ENCODE data around the gene JDP2.

JDP2 gene

DNA sequence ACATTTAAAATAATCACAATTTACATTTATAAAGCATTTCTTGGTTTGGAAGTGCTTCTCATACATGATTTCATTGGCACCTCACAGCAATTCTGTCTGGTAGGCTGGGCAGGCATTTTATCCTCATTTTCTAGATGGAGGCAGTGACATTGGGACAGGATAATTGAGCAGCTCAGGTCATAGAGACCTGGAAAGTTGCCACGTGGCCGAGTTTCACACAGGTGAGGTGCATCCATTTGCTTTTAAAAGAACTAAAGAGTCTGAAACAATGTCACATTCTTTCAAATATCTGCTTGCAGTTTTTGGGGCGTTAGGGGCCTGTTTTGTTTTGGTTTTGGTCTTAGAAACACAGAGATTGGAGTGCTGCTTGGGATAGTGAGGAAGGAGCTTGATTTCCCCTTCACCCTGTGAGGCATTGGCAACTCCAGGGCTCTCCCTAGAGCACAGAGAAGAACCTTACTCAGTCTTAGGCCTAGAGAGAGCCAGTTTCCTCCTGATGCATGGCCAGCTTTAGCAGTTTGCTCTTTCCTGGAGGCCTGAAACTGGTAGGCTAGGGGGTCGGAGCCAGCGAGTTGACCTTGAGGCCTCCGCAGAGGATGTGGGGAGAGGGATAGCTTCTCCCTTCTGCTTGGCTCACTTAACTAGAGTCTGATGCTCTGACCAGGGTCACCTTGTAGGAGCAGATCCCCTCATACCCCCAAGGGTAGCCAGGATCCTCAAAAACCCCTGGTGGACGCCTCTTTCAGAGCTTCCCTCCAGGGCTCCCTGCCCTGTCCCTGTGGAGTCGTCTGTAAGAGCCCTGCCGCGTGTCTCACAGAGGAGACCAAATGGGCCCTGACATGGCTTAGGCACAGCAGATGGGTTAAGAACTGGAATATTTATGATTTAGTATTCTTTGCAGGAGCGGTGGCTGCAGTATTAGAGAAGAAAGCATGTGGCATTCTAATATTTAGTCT is 34.9 kb upstream of the JDP2 start:
- ChIA-PET POLR2A (no interaction called here), CTCF (interaction anchor here (1.0 kb wide), 1 partner anchor 96 kb away, joined by 3 read pairs; no protein-coding TSS in a partner anchor)
- Histone ChIP-seq H3K9me3 (ENCODE audit: control insufficient read depth, insufficient read depth, low read depth, low read length) (no peaks in the 10 kb centered on the region), H3K4me3 (ENCODE audit: low read depth, low read length) (no peak overlapping the region), H3K4me1 (ENCODE audit: control insufficient read depth, insufficient read depth, low read length) (no peaks in the 10 kb centered on the region), H3K27ac (ENCODE audit: extremely low read depth, low read depth, low read length) (no peak overlapping the region), H3K36me3 (ENCODE audit: control insufficient read depth in 2 of 2, insufficient read depth in 1 of 2, low read length in 2 of 2) (no peaks in the 10 kb centered on the region)
- no peak for TF ChIP-seq ZNF112 (tag by site-specific recombination; IDR thresholded peaks at IDR 0.05)
- no peak for TF ChIP-seq ZBTB21 (tag by site-specific recombination; IDR thresholded peaks at IDR 0.05)
- TF ChIP-seq, protein P1, sequence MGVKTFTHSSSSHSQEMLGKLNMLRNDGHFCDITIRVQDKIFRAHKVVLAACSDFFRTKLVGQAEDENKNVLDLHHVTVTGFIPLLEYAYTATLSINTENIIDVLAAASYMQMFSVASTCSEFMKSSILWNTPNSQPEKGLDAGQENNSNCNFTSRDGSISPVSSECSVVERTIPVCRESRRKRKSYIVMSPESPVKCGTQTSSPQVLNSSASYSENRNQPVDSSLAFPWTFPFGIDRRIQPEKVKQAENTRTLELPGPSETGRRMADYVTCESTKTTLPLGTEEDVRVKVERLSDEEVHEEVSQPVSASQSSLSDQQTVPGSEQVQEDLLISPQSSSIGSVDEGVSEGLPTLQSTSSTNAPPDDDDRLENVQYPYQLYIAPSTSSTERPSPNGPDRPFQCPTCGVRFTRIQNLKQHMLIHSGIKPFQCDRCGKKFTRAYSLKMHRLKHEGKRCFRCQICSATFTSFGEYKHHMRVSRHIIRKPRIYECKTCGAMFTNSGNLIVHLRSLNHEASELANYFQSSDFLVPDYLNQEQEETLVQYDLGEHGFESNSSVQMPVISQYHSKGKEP (tag by site-specific recombination; IDR thresholded peaks at IDR 0.05) = no peak
- TF ChIP-seq ZNF571 (tag by site-specific recombination; IDR thresholded peaks at IDR 0.05) = no peak
- TF ChIP-seq, protein P2, sequence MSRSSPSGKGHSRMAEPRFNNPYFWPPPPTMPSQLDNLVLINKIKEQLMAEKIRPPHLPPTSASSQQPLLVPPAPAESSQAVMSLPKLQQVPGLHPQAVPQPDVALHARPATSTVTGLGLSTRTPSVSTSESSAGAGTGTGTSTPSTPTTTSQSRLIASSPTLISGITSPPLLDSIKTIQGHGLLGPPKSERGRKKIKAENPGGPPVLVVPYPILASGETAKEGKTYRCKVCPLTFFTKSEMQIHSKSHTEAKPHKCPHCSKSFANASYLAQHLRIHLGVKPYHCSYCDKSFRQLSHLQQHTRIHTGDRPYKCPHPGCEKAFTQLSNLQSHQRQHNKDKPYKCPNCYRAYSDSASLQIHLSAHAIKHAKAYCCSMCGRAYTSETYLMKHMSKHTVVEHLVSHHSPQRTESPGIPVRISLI (tag by site-specific recombination; IDR thresholded peaks at IDR 0.05) = no peak
- TF ChIP-seq HOXA7 (CRISPR knock-in tag; IDR thresholded peaks at IDR 0.05; ENCODE audit: borderline replicate concordance) = no peak
- no peak for TF ChIP-seq PRDM1 (tag by site-specific recombination; IDR thresholded peaks at IDR 0.05)
- TF ChIP-seq, protein P3, sequence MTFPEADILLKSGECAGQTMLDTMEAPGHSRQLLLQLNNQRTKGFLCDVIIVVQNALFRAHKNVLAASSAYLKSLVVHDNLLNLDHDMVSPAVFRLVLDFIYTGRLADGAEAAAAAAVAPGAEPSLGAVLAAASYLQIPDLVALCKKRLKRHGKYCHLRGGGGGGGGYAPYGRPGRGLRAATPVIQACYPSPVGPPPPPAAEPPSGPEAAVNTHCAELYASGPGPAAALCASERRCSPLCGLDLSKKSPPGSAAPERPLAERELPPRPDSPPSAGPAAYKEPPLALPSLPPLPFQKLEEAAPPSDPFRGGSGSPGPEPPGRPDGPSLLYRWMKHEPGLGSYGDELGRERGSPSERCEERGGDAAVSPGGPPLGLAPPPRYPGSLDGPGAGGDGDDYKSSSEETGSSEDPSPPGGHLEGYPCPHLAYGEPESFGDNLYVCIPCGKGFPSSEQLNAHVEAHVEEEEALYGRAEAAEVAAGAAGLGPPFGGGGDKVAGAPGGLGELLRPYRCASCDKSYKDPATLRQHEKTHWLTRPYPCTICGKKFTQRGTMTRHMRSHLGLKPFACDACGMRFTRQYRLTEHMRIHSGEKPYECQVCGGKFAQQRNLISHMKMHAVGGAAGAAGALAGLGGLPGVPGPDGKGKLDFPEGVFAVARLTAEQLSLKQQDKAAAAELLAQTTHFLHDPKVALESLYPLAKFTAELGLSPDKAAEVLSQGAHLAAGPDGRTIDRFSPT (tag by site-specific recombination; IDR thresholded peaks at IDR 0.05) = no peak
- no peak for TF ChIP-seq GLI2 (tag by site-specific recombination; IDR thresholded peaks at IDR 0.05; ENCODE audit: borderline replicate concordance, low read depth)
- TF ChIP-seq ZNF777 (tag by site-specific recombination; IDR thresholded peaks at IDR 0.05; ENCODE audit: borderline replicate concordance) = no peak

DNA sequence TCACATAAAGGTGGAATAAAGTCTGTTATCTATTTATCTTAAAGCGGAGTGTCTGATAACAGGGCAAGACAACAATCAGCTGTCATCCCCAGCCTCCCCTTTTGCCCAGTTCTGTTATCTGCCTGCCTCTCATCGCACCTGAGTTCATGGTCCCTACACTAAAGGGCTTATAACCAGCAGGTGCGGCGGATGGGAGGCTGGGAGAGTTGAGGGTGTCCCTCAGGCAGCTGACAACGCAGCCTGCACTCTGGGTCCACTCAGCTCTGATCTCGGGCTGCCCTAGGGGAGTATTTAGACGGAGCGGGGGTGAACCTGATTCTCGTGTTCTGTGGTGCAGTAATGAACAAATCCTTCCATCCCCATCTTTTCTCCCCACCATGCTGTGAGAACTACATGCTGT is 34.0 kb upstream of the JDP2 start:
- no peak overlapping the region for H3K4me3 ChIP-seq (ENCODE audit: low read depth, low read length)
- no peak overlapping the region for H3K27ac ChIP-seq (ENCODE audit: extremely low read depth, low read depth, low read length)
- H3K4me1 ChIP-seq (ENCODE audit: control insufficient read depth, insufficient read depth, low read length) = no peaks in the 10 kb centered on the region
- H3K9me3 ChIP-seq (ENCODE audit: control insufficient read depth, insufficient read depth, low read depth, low read length) = no peaks in the 10 kb centered on the region
- POLR2A ChIA-PET = no interaction called here
- CTCF ChIA-PET = interaction anchor here (1.0 kb wide), 1 partner anchor 95 kb away, joined by 3 read pairs; no protein-coding TSS in a partner anchor
- no peaks in the 10 kb centered on the region for H3K36me3 ChIP-seq (ENCODE audit: control insufficient read depth in 2 of 2, insufficient read depth in 1 of 2, low read length in 2 of 2)
- TF ChIP-seq ZNF366 (tag by site-specific recombination; conservative IDR thresholded peaks at IDR 0.05) (no peak), ZFP3 (tag by site-specific recombination; IDR thresholded peaks at IDR 0.05; ENCODE audit: low read depth) (no peak), ZNF629 (tag by site-specific recombination; IDR thresholded peaks at IDR 0.05) (no peak), MEIS1 (CRISPR knock-in tag; IDR thresholded peaks at IDR 0.05; ENCODE audit: borderline replicate concordance) (no peak), ZNF248 (tag by site-specific recombination; IDR thresholded peaks at IDR 0.05) (no peak), BCL11A (tag by site-specific recombination; IDR thresholded peaks at IDR 0.05; ENCODE audit: low read depth) (no peak)
- TF ChIP-seq, protein P4, sequence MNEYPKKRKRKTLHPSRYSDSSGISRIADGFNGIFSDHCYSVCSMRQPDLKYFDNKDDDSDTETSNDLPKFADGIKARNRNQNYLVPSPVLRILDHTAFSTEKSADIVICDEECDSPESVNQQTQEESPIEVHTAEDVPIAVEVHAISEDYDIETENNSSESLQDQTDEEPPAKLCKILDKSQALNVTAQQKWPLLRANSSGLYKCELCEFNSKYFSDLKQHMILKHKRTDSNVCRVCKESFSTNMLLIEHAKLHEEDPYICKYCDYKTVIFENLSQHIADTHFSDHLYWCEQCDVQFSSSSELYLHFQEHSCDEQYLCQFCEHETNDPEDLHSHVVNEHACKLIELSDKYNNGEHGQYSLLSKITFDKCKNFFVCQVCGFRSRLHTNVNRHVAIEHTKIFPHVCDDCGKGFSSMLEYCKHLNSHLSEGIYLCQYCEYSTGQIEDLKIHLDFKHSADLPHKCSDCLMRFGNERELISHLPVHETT (tag by site-specific recombination; IDR thresholded peaks at IDR 0.05) = no peak
- TF ChIP-seq, protein P5, sequence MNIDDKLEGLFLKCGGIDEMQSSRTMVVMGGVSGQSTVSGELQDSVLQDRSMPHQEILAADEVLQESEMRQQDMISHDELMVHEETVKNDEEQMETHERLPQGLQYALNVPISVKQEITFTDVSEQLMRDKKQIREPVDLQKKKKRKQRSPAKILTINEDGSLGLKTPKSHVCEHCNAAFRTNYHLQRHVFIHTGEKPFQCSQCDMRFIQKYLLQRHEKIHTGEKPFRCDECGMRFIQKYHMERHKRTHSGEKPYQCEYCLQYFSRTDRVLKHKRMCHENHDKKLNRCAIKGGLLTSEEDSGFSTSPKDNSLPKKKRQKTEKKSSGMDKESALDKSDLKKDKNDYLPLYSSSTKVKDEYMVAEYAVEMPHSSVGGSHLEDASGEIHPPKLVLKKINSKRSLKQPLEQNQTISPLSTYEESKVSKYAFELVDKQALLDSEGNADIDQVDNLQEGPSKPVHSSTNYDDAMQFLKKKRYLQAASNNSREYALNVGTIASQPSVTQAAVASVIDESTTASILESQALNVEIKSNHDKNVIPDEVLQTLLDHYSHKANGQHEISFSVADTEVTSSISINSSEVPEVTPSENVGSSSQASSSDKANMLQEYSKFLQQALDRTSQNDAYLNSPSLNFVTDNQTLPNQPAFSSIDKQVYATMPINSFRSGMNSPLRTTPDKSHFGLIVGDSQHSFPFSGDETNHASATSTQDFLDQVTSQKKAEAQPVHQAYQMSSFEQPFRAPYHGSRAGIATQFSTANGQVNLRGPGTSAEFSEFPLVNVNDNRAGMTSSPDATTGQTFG (tag by site-specific recombination; IDR thresholded peaks at IDR 0.05; ENCODE audit: borderline replicate concordance) = no peak

All from HEK293 (cell line).